GM12864 (cell line): ENCODE data around the gene SLC35F3.

Experiments
- DNase-seq: peaks from one replicate; pipeline ENCODE4 v3.0.0-alpha.2; 2011; ENCODE audit warnings: low read depth
- H3K4me3 ChIP-seq: 2 replicates; pipeline ENCODE4 v1.5.1; 2011; ENCODE audit warnings: mild to moderate bottlenecking, low read depth, low read length, control low read depth
- TF ChIP-seq, protein P1 (sequence below): IDR thresholded peaks from 2 replicates; pipeline ENCODE4 v1.5.1; 2011; ENCODE audit warnings: low read depth, mild to moderate bottlenecking, moderate library complexity, low read length, control low read depth, inconsistent platforms; ENCODE audit errors: missing control alignments

Gene SLC35F3

GRCh38 chr1:234238060-234238459, 333.6 kb downstream of the SLC35F3 start:
- TF ChIP-seq, protein P1, sequence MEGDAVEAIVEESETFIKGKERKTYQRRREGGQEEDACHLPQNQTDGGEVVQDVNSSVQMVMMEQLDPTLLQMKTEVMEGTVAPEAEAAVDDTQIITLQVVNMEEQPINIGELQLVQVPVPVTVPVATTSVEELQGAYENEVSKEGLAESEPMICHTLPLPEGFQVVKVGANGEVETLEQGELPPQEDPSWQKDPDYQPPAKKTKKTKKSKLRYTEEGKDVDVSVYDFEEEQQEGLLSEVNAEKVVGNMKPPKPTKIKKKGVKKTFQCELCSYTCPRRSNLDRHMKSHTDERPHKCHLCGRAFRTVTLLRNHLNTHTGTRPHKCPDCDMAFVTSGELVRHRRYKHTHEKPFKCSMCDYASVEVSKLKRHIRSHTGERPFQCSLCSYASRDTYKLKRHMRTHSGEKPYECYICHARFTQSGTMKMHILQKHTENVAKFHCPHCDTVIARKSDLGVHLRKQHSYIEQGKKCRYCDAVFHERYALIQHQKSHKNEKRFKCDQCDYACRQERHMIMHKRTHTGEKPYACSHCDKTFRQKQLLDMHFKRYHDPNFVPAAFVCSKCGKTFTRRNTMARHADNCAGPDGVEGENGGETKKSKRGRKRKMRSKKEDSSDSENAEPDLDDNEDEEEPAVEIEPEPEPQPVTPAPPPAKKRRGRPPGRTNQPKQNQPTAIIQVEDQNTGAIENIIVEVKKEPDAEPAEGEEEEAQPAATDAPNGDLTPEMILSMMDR = no peak
- DNase-seq = no peak
- H3K4me3 ChIP-seq = no peak overlapping the region

DNA sequence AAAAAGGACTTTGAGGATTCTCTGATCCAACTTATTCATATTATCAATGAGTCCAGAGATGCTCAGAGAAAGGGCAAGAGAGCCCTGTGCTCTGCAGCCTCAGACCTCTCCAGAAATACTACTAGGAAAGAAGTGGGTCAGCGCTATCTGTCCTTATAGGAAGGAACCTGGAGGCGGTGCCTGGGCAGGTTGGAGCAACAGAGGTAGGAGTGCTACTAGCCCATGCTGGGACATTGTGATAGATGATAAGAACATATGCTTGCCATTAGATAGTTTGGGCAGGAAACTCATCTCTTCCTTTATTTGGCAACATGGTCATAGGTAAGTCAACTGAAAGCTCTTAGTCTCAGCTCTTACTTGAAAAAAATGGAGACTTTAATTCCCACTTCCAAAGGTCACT, 335.0 kb downstream of the SLC35F3 start:
- TF ChIP-seq, protein P1 = no peak
- no peak overlapping the region for H3K4me3 ChIP-seq
- DNase-seq = no peak

- TF ChIP-seq, protein P1 = no peak
- no peak for DNase-seq
- no peak overlapping the region for H3K4me3 ChIP-seq
Measured at GRCh38 chr1:234239936-234240335, 335.5 kb downstream of the SLC35F3 start.

DNA sequence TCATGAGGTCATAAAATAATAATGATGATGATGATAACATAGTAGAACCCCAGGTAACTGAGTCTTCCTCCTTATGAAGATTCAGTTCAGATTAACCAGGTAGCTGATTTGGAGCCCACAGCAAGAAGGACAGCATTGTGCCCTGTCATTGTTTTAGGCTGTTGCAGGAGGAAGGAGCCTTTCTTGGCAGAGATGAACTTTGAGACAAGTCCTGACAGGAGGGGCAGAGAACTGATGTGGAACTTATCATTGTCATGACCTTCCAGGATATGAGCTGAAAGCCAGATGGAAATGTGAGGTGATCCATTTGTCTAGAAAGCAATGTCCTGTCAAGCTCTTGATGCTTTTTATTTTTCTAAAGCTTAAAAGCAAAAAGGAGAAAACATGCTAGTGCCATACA, 336.2 kb downstream of the SLC35F3 start:
- TF ChIP-seq, protein P1 = no peak
- no peak overlapping the region for H3K4me3 ChIP-seq
- DNase-seq = no peak

- no peak for DNase-seq
- H3K4me3 ChIP-seq = no peak overlapping the region
- TF ChIP-seq, protein P1 = no peak
Measured at GRCh38 chr1:234241941-234242490, 337.5 kb downstream of the SLC35F3 start.

DNA sequence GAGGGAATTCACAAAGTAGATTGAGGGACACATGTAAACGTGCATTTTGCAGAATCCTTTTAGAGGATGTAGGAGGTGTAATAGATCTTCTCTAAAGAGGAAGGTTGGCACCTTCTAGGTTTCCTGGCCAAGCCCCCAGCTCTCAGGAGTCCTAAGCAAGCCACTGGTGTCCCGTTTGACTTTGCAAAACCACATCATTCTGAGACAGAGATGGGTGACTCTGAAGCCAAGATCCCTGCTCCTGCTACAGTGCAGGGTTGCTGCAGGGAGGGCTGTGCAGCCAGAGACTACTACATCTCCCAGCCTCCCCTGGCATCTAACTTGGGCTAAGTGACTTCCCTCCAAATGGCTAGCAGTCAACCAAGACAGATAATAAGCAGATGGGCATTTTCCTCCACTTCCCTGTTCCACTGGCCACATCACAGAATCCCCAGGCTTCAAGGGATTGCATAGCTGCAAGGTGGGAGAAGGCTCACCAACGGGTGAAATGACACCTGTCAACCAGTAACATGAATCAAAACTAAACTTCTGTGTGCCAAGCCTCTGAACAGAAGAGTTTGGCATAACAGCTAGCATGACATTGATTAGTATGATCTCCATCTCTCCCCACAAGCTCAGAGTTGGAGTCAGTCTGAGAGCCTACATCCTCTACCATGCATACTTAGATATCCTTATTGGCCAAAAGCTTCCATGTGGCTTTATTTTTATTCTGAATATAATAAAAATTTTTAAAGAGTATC, 339.2 kb downstream of the SLC35F3 start:
- TF ChIP-seq, protein P1 = no peak

DNA sequence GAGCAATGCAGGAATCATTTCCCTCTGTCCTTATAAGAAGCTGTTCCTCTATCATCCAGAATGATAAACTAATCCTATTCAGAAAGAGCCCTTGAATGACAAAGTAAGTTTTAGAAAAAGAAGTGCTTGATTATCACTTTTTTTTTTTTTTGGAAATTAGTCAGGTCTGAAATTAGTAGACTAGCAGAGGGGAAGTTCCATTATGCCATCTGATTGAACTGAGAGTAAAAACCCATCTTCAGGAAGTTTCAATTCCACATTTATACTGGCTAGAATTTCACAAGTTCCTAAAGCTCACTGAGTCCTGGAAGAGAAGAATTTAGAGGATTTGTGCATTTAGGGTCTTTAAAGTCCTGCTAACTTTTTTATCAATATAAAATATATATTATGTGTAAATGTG, 340.0 kb downstream of the SLC35F3 start:
- peak; percentile 39 for DNase-seq
- TF ChIP-seq, protein P1 = no peak
- H3K4me3 ChIP-seq = no peak overlapping the region; the same call in 1 of the 2 replicates

More for the DNA sequence above, 339.2 kb downstream of the SLC35F3 start:
- DNase-seq = no peak
- H3K4me3 ChIP-seq = no peak overlapping the region
